Mesothelial cell of epicardium (in vitro differentiated cells): ENCODE results near the gene KLC4. TPM values are rescaled to one million over a fixed set of nuclear protein-coding genes. Genes with fewer than 3 reads are reported as not detected.
A peak's percentile ranks its signal among the peaks of the same experiment; 100 is the strongest.

Experiments
- DNase-seq, 2 experiments: peaks; one replicate each; pipeline ENCODE4 v3.0.0; 2021; ENCODE audit warnings: low spot score in 2 of 2; ENCODE audit not compliant: unreplicated experiment in 2 of 2
- H3K27ac Mint-ChIP-seq: 2 replicates; pipeline ENCODE4 v1.8.0; 2021; ENCODE audit warnings: mixed read lengths
- H3K27me3 Mint-ChIP-seq: 2 replicates; pipeline ENCODE4 v1.8.0; 2021; ENCODE audit warnings: low read depth, mixed read lengths
- H3K36me3 Mint-ChIP-seq: 2 replicates; pipeline ENCODE4 v1.8.0; 2021; ENCODE audit warnings: mixed read lengths
- H3K4me1 Mint-ChIP-seq: 2 replicates; pipeline ENCODE4 v1.8.0; 2021; ENCODE audit warnings: mixed read lengths
- H3K4me3 Mint-ChIP-seq: 2 replicates; pipeline ENCODE4 v1.8.0; 2021; ENCODE audit warnings: mild to moderate bottlenecking, moderate library complexity, mixed read lengths
- H3K9me3 Mint-ChIP-seq: 2 replicates; pipeline ENCODE4 v1.8.0; 2021; ENCODE audit warnings: mixed read lengths
- total RNA-seq: library from RNA; stranded (reverse); gene quantifications from 3 replicates; pipeline ENCODE4 v1.2.1, GENCODE V29; 2021
- TF ChIP-seq, protein P1 (sequence below): fragments of 200-600 bp; sonication (generic); IDR thresholded peaks from one replicate; pipeline ENCODE4 v1.5.0; 2021; ENCODE audit warnings: antibody characterized with exemption; ENCODE audit not compliant: unreplicated experiment

KLC4 gene
- total RNA-seq, 1 donor from 2014 or later: 69.0 TPM

DNA sequence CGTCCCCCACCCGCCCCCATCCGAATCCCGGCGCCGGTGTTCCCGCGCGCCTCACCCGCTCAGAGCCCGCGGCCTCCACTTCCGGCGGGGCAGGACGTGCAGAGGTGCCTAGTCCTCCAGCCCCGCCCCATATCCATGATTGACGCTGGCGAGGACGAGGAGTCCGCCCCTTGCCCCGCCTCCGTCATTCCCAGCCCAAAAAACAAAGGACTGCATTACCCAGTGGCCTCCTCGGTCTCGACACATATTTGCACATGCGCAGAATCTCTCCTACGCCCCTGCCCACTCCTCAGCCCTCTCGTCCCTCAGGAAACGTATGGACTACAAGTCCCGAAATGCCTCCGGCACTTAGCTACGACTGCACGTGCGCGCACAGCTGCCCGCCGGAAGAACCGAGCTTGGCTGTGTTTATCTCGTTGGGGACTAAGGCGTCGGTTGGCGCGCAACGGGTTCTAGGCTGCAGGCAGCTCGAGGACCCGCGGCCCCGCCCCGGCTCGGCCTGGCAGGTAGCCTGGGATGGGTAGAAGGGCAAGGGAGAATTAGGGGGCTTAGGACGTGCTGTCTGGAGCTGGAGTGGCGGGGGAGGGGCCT, 45.5 kb upstream of the KLC4 start, which contains the start of the genes KLHDC3 and MEA1:
Gene KLHDC3, plus strand, starts transcription at position 407 of the 591 bp plus-strand sequence. CDS start 2,944 bp downstream, outside the sequence.
Gene MEA1, minus strand, starts transcription at position 104 of the 591 bp plus-strand sequence. CDS start 133 bp downstream, outside the sequence.
- Mint-ChIP-seq H3K27ac (peak within 1 kb of the TSS; percentile 81), H3K4me1 (peaks cover 38% of the 10 kb centered on the region), H3K27me3 (no peaks in the 10 kb centered on the region), H3K36me3 (peaks cover 22% of the 10 kb centered on the region), H3K9me3 (no peaks in the 10 kb centered on the region), H3K4me3 (peak within 1 kb of the TSS; percentile 89)
- TF ChIP-seq, protein P1, sequence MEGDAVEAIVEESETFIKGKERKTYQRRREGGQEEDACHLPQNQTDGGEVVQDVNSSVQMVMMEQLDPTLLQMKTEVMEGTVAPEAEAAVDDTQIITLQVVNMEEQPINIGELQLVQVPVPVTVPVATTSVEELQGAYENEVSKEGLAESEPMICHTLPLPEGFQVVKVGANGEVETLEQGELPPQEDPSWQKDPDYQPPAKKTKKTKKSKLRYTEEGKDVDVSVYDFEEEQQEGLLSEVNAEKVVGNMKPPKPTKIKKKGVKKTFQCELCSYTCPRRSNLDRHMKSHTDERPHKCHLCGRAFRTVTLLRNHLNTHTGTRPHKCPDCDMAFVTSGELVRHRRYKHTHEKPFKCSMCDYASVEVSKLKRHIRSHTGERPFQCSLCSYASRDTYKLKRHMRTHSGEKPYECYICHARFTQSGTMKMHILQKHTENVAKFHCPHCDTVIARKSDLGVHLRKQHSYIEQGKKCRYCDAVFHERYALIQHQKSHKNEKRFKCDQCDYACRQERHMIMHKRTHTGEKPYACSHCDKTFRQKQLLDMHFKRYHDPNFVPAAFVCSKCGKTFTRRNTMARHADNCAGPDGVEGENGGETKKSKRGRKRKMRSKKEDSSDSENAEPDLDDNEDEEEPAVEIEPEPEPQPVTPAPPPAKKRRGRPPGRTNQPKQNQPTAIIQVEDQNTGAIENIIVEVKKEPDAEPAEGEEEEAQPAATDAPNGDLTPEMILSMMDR: no peak
- peak; percentile 97 to 99 for DNase-seq

DNA sequence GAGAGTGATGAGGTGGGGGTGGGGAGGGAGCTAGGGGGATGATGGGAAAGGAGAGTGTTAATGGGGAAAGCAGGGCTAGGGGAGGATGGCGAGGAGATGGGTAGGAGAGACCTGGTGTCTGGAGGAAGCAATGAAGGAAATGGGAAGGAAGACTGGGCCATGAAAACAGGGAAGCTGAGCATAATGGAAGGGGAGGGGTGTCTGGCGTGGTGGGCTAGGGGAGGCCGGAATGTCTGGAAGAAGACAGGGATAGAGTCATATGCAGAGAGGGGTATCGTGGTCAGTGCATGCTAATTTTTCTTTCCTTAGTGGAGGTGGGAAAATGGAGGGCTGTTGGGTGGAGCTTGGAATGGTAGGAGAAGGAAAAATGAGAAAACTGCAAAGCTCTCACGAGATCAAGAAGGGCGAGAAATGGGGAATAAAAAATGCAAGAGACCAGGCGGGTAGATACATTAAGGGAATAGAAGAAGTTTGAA, 45.0 kb upstream of the KLC4 start:
- peak overlapping the region; percentile 81 for H3K27ac Mint-ChIP-seq
- peaks cover 38% of the 10 kb centered on the region for H3K4me1 Mint-ChIP-seq
- TF ChIP-seq, protein P1: no peak
- H3K4me3 Mint-ChIP-seq: peak overlapping the region; percentile 89
- peak in 1 of 2 experiments; percentile 44 for DNase-seq
- H3K36me3 Mint-ChIP-seq: peaks cover 23% of the 10 kb centered on the region
- no peaks in the 10 kb centered on the region for H3K27me3 Mint-ChIP-seq
- H3K9me3 Mint-ChIP-seq: no peaks in the 10 kb centered on the region

DNA sequence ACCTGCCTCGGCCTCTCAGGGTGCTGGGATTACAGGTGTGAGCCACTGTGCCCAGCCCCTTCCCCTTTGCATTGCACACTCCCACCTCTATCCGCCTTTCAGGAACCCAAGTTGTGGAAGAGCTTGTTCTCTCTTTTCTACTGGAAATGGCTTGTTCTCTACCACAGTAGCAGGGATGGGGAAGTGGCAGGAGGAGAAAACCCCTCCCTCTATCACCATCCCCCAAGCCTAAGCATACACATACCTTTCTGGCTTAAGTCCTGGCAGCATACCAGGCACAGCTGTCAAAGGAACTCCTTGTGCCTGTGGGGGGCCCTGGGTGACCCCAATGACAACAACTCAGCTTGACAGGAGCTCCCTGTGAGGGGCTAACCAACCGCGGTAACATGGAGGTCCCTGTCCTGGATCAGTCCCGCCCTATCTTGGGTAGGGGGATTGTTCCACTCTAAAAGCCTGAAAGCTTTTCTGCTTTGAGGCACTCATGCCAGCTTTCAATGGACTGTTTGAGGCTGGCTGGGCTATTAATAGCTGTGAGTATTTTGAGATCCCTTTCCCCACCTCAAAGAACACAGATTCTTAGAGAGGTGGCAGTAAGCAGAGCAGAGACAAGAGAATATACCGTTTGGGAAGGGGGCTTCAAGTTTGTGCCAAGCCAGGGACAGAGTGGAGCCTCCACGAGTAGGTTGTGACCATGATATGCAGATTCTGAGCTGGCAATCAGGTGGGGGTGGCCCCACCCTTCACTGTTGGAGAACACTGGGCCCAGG, 43.1 kb upstream of the KLC4 start:
- peak overlapping the region; percentile 48 for H3K4me3 Mint-ChIP-seq
- H3K27ac Mint-ChIP-seq: peak overlapping the region; percentile 24
- no peaks in the 10 kb centered on the region for H3K27me3 Mint-ChIP-seq
- TF ChIP-seq, protein P1: no peak
- no peaks in the 10 kb centered on the region for H3K9me3 Mint-ChIP-seq
- no peak for DNase-seq
- H3K36me3 Mint-ChIP-seq: peaks cover 16% of the 10 kb centered on the region
- peaks cover 38% of the 10 kb centered on the region for H3K4me1 Mint-ChIP-seq

DNA sequence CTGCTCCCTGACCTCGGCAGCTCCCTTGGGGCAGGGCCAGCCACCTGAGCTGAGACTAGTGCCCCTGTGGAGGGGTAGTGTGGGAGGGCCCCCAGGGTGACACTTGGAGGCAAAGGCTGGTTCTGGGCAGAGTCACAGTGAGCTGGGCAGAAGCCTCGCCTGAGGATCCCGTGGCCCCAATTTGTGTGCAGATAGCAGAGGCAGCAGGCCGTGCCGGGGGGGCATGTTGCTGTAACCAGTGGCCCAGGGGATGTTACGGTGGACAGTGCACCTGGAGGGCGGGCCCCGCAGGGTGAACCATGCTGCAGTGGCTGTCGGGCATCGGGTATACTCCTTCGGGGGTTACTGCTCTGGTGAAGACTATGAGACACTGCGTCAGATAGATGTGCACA, 42.5 kb upstream of the KLC4 start:
- DNase-seq: no peak
- no peak overlapping the region for H3K4me3 Mint-ChIP-seq

DNA sequence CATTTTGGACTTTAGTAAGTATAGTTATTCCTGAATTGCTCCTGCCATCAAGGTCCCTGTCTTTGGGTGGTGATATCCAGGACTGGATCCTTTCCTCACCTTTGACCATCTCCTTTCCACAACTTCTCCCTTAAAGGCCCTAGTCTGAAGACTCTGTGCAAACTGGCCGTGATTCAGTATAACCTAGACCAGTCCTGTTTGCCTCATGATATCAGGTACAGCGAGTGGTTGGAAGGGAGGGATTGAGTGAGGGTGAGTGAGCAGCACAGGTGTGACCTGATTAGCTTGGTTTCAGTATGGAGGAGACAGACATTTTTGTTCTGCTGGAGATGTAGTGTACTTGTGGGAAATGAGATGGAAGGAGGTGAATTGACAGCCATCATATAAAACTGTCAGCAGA, 40.3 kb upstream of the KLC4 start:
- Mint-ChIP-seq H3K9me3 (no peaks in the 10 kb centered on the region), H3K36me3 (peaks cover 16% of the 10 kb centered on the region), H3K27me3 (no peaks in the 10 kb centered on the region), H3K27ac (no peak overlapping the region), H3K4me1 (peaks cover 21% of the 10 kb centered on the region), H3K4me3 (no peak overlapping the region)
- TF ChIP-seq, protein P1: no peak
- DNase-seq: no peak

More for the DNA sequence above, 42.5 kb upstream of the KLC4 start:
- no peak overlapping the region for H3K27ac Mint-ChIP-seq
- H3K36me3 Mint-ChIP-seq: peaks cover 14% of the 10 kb centered on the region
- peaks cover 40% of the 10 kb centered on the region for H3K4me1 Mint-ChIP-seq
- H3K9me3 Mint-ChIP-seq: no peaks in the 10 kb centered on the region
- H3K27me3 Mint-ChIP-seq: no peaks in the 10 kb centered on the region
- TF ChIP-seq, protein P1: no peak
